Esophagus muscularis mucosa (tissue), 4 donors: ENCODE data around the gene TTI1. TPM values are rescaled to one million over a fixed set of nuclear protein-coding genes. Genes with fewer than 3 reads are reported as not detected.

Experiments
- DNase-seq: peaks from one replicate; pipeline ENCODE4 v3.0.0-alpha.2; 2017; ENCODE audit errors: extremely low spot score
- H3K27ac ChIP-seq, 4 donors: fragments of 200-600 bp; sonication (generic); replicated peaks in 1 of 4; 1 replicate in 3 of 4; 2 replicates in 1 of 4; pipeline ENCODE4 v1.5.1; 2016 to 2019; ENCODE audit warnings: mild to moderate bottlenecking in 1 of 4
- H3K27me3 ChIP-seq, 4 donors: fragments of 200-600 bp; sonication (generic); one replicate each; pipeline versions ENCODE4 v1.5.1 to v1.6.0; 2016 to 2019
- H3K36me3 ChIP-seq, 4 donors: fragments of 200-600 bp; sonication (generic); one replicate each; pipeline ENCODE4 v1.5.1; 2016 to 2019
- H3K4me1 ChIP-seq, 4 donors: fragments of 200-600 bp; sonication (generic); one replicate each; pipeline ENCODE4 v1.5.1; 2016 to 2019
- H3K4me3 ChIP-seq, 4 donors: fragments of 200-600 bp; sonication (generic); 1 replicate in 2 of 4; 2 replicates in 2 of 4; pipeline ENCODE4 v1.5.1; 2016 to 2019; ENCODE audit warnings: mild to moderate bottlenecking in 4 of 4, moderate library complexity in 1 of 4
- H3K9me3 ChIP-seq, 4 donors: fragments of 200-600 bp; sonication (generic); 1 replicate in 3 of 4; 2 replicates in 1 of 4; pipeline ENCODE4 v1.5.1; 2016 to 2019
- CTCF ChIP-seq, 3 experiments: fragments of 200-600 bp in 2 of 3; fragments of 450-650 bp in 1 of 3; sonication (generic) in 2 of 3; IDR thresholded peaks; one replicate each; pipeline ENCODE4 v1.5.1; 2017 to 2019; ENCODE audit warnings: antibody characterized with exemption in 3 of 3, mild to moderate bottlenecking in 2 of 3, moderate library complexity in 1 of 3
- EP300 ChIP-seq: sonication (generic); formaldehyde crosslinking; IDR thresholded peaks from one replicate; pipeline ENCODE4 v1.6.1; 2017; ENCODE audit warnings: antibody characterized with exemption
- POLR2A ChIP-seq: fragments of 450-650 bp; IDR thresholded peaks from one replicate; pipeline ENCODE4 v1.6.1; 2017; ENCODE audit warnings: antibody characterized with exemption, moderate library complexity, mild to moderate bottlenecking, low read depth
- POLR2AphosphoS5 ChIP-seq, 2 donors: sonication (generic); formaldehyde crosslinking; IDR thresholded peaks; one replicate each; pipeline ENCODE4 v1.6.1; 2017; ENCODE audit warnings: antibody characterized with exemption in 2 of 2
- WGBS: methylation state at CpG from one replicate; pipeline ENCODE4 v1.1.5; 2018; 5-methylcytosine and 5-hydroxymethylcytosine counted together
- intact Hi-C: fragments of 100-400 bp; cut with DNase I; formaldehyde crosslinking; loops from one replicate; pipeline ENCODE4 v1.15.1; 2023
- total RNA-seq, 4 donors: library from RNA; depleted of rRNA; stranded (reverse); fragments of >200 nt; gene quantifications; one replicate each; pipeline versions ENCODE4 v1.1.0 to v1.2.1, GENCODE V29; 2016

TTI1 gene
- total RNA-seq, 4 donors from 2014 or later = 11.3 to 14.3 (median 12.4) TPM

- 70% methylated on average over 5 of the region's 5 CpGs for WGBS
- no peaks in the 10 kb centered on the region for H3K27me3 ChIP-seq
- H3K36me3 ChIP-seq = peaks cover 5 to 96% (median 62%) of the 10 kb centered on the region in 4 donors
- H3K4me1 ChIP-seq = peaks cover 3 to 33% (median 29%) of the 10 kb centered on the region in 4 donors
- no peaks in the 10 kb centered on the region for H3K9me3 ChIP-seq
- no peak for DNase-seq
- intact Hi-C loops = no loop called here
- H3K27ac ChIP-seq = no peak overlapping the region
- TF ChIP-seq POLR2AphosphoS5 (IDR thresholded peaks at IDR 0.05) (no peak), CTCF (IDR thresholded peaks at IDR 0.05) (no peak), POLR2A (no peak), EP300 (no peak)
- H3K4me3 ChIP-seq = no peak overlapping the region
Measured at GRCh38 chr20:38062890-38063289, 29.6 kb upstream of the TTI1 start.

- H3K4me1 ChIP-seq = peaks cover 0 to 23% (median 17%) of the 10 kb centered on the region in 4 donors
- 63% methylated on average over 4 of the region's 4 CpGs for WGBS
- H3K36me3 ChIP-seq = peaks cover 4 to 84% (median 56%) of the 10 kb centered on the region in 4 donors
- intact Hi-C loops = no loop called here
- H3K27ac ChIP-seq = no peak overlapping the region
- TF ChIP-seq EP300 (no peak), POLR2AphosphoS5 (IDR thresholded peaks at IDR 0.05) (no peak), POLR2A (no peak), CTCF (IDR thresholded peaks at IDR 0.05) (no peak)
- no peak overlapping the region for H3K4me3 ChIP-seq
- no peaks in the 10 kb centered on the region for H3K9me3 ChIP-seq
- no peak for DNase-seq
- no peaks in the 10 kb centered on the region for H3K27me3 ChIP-seq
Measured at GRCh38 chr20:38061109-38061508, 27.9 kb upstream of the TTI1 start.

- peaks cover 0 to 82% (median 55%) of the 10 kb centered on the region in 4 donors for H3K36me3 ChIP-seq
- H3K4me1 ChIP-seq = peaks cover 0 to 18% (median 14%) of the 10 kb centered on the region in 4 donors
- no peak overlapping the region for H3K27ac ChIP-seq
- DNase-seq = no peak
- no peak for TF ChIP-seq CTCF (IDR thresholded peaks at IDR 0.05)
- no peak for TF ChIP-seq POLR2AphosphoS5 (IDR thresholded peaks at IDR 0.05)
- TF ChIP-seq EP300 = no peak
- no peak for TF ChIP-seq POLR2A
- H3K27me3 ChIP-seq = no peaks in the 10 kb centered on the region
- H3K9me3 ChIP-seq = no peaks in the 10 kb centered on the region
- H3K4me3 ChIP-seq = no peak overlapping the region
- intact Hi-C loops = no loop called here
- 74% methylated on average over 5 of the region's 5 CpGs for WGBS
Measured at GRCh38 chr20:38060536-38060935, 27.3 kb upstream of the TTI1 start.

- TF ChIP-seq CTCF (IDR thresholded peaks at IDR 0.05) (no peak), POLR2A (no peak), EP300 (no peak), POLR2AphosphoS5 (IDR thresholded peaks at IDR 0.05) (no peak)
- WGBS = 88% methylated on average over 5 of the region's 5 CpGs
- intact Hi-C loops = loop anchor here (5.0 kb wide), 2 partner anchors 107 to 262 kb away; partner anchors contain the start of gene TGM2
- Histone ChIP-seq H3K4me1 (peaks cover 0 to 21% (median 13%) of the 10 kb centered on the region in 4 donors), H3K4me3 (no peak overlapping the region), H3K9me3 (no peaks in the 10 kb centered on the region), H3K27me3 (no peaks in the 10 kb centered on the region), H3K27ac (no peak overlapping the region), H3K36me3 (peaks cover 0 to 77% (median 52%) of the 10 kb centered on the region in 4 donors)
- DNase-seq = no peak
Measured at GRCh38 chr20:38059832-38060231, 26.6 kb upstream of the TTI1 start.
